ENCODE results near the gene MYO16. TPM values are rescaled to one million over a fixed set of nuclear protein-coding genes. Genes with fewer than 3 reads are reported as not detected.

MYO16 gene
- total and polyA plus RNA-seq, 4 donors, result 0.48 TPM; not detected in 3

DNA sequence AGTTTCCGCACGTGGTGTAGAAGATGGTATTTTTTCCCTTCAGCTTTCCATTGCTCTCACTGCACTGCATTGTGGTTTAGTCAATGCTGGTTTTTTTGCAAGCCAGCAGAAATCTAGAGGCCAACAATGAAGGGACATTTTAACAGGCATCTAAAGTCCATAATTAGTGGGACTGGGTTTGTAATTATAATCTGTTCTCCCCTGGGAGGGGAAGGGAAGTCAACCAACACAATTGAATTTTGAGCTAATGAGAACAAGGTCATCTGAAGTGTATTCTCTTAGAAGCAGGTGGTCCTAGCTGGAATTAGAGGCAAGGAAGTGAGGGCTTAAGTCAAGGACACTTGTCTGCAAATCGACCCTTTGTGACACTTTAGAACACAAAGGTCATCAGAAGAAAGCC is 156.4 kb downstream of the MYO16 start:
- H3K4me3 ChIP-seq (ENCODE audit: low read length in 2 of 2), result no peak overlapping the region
- ATAC-seq (ENCODE audit: low FRiP score) (no peak), DNase-seq (no peak)
- 81 to 82% methylated on average over 3 of the region's 3 CpGs for WGBS, 2 donors
- no peaks in the 10 kb centered on the region for H3K27me3 ChIP-seq (ENCODE audit: control insufficient read depth in 1 of 2, insufficient read depth in 2 of 2, low read length in 1 of 2)
- no peaks in the 10 kb centered on the region for H3K36me3 ChIP-seq (ENCODE audit: control insufficient read depth in 1 of 2, insufficient read depth in 2 of 2, low read length in 1 of 2)
- no peaks in the 10 kb centered on the region for H3K9me3 ChIP-seq (ENCODE audit: control insufficient read depth, low read length)
- intact Hi-C loops (cut with DNase I), result no loop called here
- no peaks in the 10 kb centered on the region for H3K4me1 ChIP-seq (ENCODE audit: control insufficient read depth in 1 of 2, insufficient read depth in 2 of 2, low read length in 2 of 2)
- no peak overlapping the region for H3K27ac ChIP-seq (ENCODE audit: low read depth in 1 of 2, low read length in 2 of 2)

- Histone ChIP-seq H3K36me3 (ENCODE audit: control insufficient read depth in 1 of 2, insufficient read depth in 2 of 2, low read length in 1 of 2) (no peaks in the 10 kb centered on the region), H3K4me1 (ENCODE audit: control insufficient read depth in 1 of 2, insufficient read depth in 2 of 2, low read length in 2 of 2) (no peaks in the 10 kb centered on the region), H3K9me3 (ENCODE audit: control insufficient read depth, low read length) (no peaks in the 10 kb centered on the region), H3K27me3 (ENCODE audit: control insufficient read depth in 1 of 2, insufficient read depth in 2 of 2, low read length in 1 of 2) (no peaks in the 10 kb centered on the region), H3K27ac (ENCODE audit: low read depth in 1 of 2, low read length in 2 of 2) (no peak overlapping the region), H3K4me3 (ENCODE audit: low read length in 2 of 2) (no peak overlapping the region)
- DNase-seq, result no peak
- intact Hi-C loops (cut with DNase I), result no loop called here
- no peak for ATAC-seq (ENCODE audit: low FRiP score)
- WGBS, 2 donors, result 52 to 57% methylated on average over 11 of the region's 11 CpGs
Measured at GRCh38 chr13:108786456-108787200, 157.2 kb downstream of the MYO16 start.

GRCh38 chr13:108787700-108788414 is 158.4 kb downstream of the MYO16 start:
- Histone ChIP-seq H3K9me3 (ENCODE audit: control insufficient read depth, low read length) (no peaks in the 10 kb centered on the region), H3K27me3 (ENCODE audit: control insufficient read depth in 1 of 2, insufficient read depth in 2 of 2, low read length in 1 of 2) (no peaks in the 10 kb centered on the region), H3K4me1 (ENCODE audit: control insufficient read depth in 1 of 2, insufficient read depth in 2 of 2, low read length in 2 of 2) (no peaks in the 10 kb centered on the region), H3K27ac (ENCODE audit: low read depth in 1 of 2, low read length in 2 of 2) (no peak overlapping the region), H3K36me3 (ENCODE audit: control insufficient read depth in 1 of 2, insufficient read depth in 2 of 2, low read length in 1 of 2) (no peaks in the 10 kb centered on the region), H3K4me3 (ENCODE audit: low read length in 2 of 2) (no peak overlapping the region)
- ATAC-seq (ENCODE audit: low FRiP score) (no peak), DNase-seq (no peak)
- WGBS, 2 donors, result 68 to 70% methylated on average over 14 of the region's 14 CpGs
- intact Hi-C loops (cut with DNase I), result no loop called here

GRCh38 chr13:108789476-108789875 is 160.1 kb downstream of the MYO16 start:
- DNase-seq (no peak), ATAC-seq (ENCODE audit: low FRiP score) (no peak)
- H3K27me3 ChIP-seq (ENCODE audit: control insufficient read depth in 1 of 2, insufficient read depth in 2 of 2, low read length in 1 of 2), result no peaks in the 10 kb centered on the region
- H3K27ac ChIP-seq (ENCODE audit: low read depth in 1 of 2, low read length in 2 of 2), result no peak overlapping the region
- H3K9me3 ChIP-seq (ENCODE audit: control insufficient read depth, low read length), result no peaks in the 10 kb centered on the region
- no peaks in the 10 kb centered on the region for H3K36me3 ChIP-seq (ENCODE audit: control insufficient read depth in 1 of 2, insufficient read depth in 2 of 2, low read length in 1 of 2)
- H3K4me1 ChIP-seq (ENCODE audit: control insufficient read depth in 1 of 2, insufficient read depth in 2 of 2, low read length in 2 of 2), result no peaks in the 10 kb centered on the region
- no peak overlapping the region for H3K4me3 ChIP-seq (ENCODE audit: low read length in 2 of 2)
- 86 to 87% methylated on average over 2 of the region's 2 CpGs for WGBS, 2 donors
- intact Hi-C loops (cut with DNase I), result no loop called here

GRCh38 chr13:108795841-108796240 is 166.4 kb downstream of the MYO16 start:
- Histone ChIP-seq H3K4me3 (ENCODE audit: low read length in 2 of 2) (no peak overlapping the region), H3K27ac (ENCODE audit: low read depth in 1 of 2, low read length in 2 of 2) (no peak overlapping the region), H3K27me3 (ENCODE audit: control insufficient read depth in 1 of 2, insufficient read depth in 2 of 2, low read length in 1 of 2) (no peaks in the 10 kb centered on the region), H3K4me1 (ENCODE audit: control insufficient read depth in 1 of 2, insufficient read depth in 2 of 2, low read length in 2 of 2) (no peaks in the 10 kb centered on the region), H3K9me3 (ENCODE audit: control insufficient read depth, low read length) (no peaks in the 10 kb centered on the region), H3K36me3 (ENCODE audit: control insufficient read depth in 1 of 2, insufficient read depth in 2 of 2, low read length in 1 of 2) (no peaks in the 10 kb centered on the region)
- 32 to 38% methylated on average over 4 of the region's 4 CpGs for WGBS, 2 donors
- DNase-seq (no peak), ATAC-seq (ENCODE audit: low FRiP score) (no peak)
- intact Hi-C loops (cut with DNase I), result no loop called here

DNA sequence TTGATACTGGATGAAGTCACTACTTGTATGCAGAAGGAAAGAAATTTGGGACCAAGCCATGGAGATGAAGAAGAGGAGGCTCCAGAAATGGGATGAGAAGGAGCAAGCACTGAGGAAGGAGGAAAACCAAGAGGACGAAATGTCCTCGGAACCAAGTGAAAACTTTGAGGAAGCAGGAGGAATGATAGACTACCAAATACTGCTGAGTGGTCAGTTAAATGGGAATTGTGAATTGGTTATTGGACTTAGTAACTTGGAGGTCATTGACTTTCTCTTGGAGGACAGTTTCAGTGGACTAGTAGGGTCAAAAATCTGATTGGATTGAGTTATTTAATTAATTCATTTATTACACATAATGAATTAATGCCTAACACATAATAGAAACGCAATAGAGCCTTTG is 167.9 kb downstream of the MYO16 start:
- Histone ChIP-seq H3K4me3 (ENCODE audit: low read length in 2 of 2) (no peak overlapping the region), H3K4me1 (ENCODE audit: control insufficient read depth in 1 of 2, insufficient read depth in 2 of 2, low read length in 2 of 2) (no peaks in the 10 kb centered on the region), H3K36me3 (ENCODE audit: control insufficient read depth in 1 of 2, insufficient read depth in 2 of 2, low read length in 1 of 2) (no peaks in the 10 kb centered on the region), H3K9me3 (ENCODE audit: control insufficient read depth, low read length) (no peaks in the 10 kb centered on the region), H3K27me3 (ENCODE audit: control insufficient read depth in 1 of 2, insufficient read depth in 2 of 2, low read length in 1 of 2) (no peaks in the 10 kb centered on the region), H3K27ac (ENCODE audit: low read depth in 1 of 2, low read length in 2 of 2) (no peak overlapping the region)
- whole genome bisulfite sequencing, 2 donors, result 83 to 93% methylated on average over 3 of the region's 3 CpGs
- intact Hi-C loops (cut with DNase I), result no loop called here
- DNase-seq (no peak), ATAC-seq (ENCODE audit: low FRiP score) (no peak)

DNA sequence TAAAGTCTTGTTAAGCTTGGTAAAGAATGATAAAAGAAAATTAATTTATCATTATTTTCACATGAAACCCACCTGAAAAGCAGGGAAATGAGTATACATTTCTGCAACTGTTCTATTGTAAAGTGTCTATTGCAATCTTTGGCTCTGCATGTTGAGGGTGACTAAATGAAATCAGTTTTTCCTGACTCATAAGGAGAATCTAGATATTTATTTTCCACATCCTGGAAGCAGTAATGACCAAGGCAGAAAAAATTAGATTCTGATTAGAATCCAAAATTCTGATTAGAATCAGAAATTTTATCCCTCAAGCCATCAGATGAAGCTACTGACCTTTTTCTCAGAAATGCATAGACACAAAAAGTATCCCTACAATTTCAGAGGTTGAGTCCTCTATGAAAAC is 178.4 kb downstream of the MYO16 start:
- Histone ChIP-seq H3K36me3 (ENCODE audit: control insufficient read depth in 1 of 2, insufficient read depth in 2 of 2, low read length in 1 of 2) (no peaks in the 10 kb centered on the region), H3K4me3 (ENCODE audit: low read length in 2 of 2) (no peak overlapping the region), H3K27ac (ENCODE audit: low read depth in 1 of 2, low read length in 2 of 2) (no peak overlapping the region), H3K4me1 (ENCODE audit: control insufficient read depth in 1 of 2, insufficient read depth in 2 of 2, low read length in 2 of 2) (no peaks in the 10 kb centered on the region), H3K27me3 (ENCODE audit: control insufficient read depth in 1 of 2, insufficient read depth in 2 of 2, low read length in 1 of 2) (no peaks in the 10 kb centered on the region), H3K9me3 (ENCODE audit: control insufficient read depth, low read length) (no peaks in the 10 kb centered on the region)
- no peak for ATAC-seq (ENCODE audit: low FRiP score)
- intact Hi-C loops (cut with DNase I), result no loop called here
- no peak for DNase-seq

DNA sequence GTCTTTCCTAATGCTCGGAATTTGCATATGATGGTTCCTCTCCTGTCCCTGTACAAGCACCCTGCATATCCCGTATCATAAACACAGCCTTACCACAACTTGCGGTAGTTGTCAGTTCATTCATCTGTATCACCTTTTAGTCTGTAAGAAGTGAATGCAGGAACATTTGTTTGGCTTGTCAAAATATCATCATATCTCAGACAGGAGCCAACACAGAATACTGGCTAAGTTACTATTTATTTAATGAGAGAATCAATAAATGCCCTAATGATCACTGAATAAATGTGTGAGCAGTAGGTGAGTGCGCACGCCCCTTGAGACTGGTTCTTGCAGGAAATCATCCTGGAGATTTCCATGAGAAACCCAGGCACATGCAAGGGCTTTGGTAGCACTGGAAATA is 182.8 kb downstream of the MYO16 start:
- Histone ChIP-seq H3K4me3 (ENCODE audit: low read length in 2 of 2) (no peak overlapping the region), H3K9me3 (ENCODE audit: control insufficient read depth, low read length) (no peaks in the 10 kb centered on the region), H3K36me3 (ENCODE audit: control insufficient read depth in 1 of 2, insufficient read depth in 2 of 2, low read length in 1 of 2) (no peaks in the 10 kb centered on the region), H3K27ac (ENCODE audit: low read depth in 1 of 2, low read length in 2 of 2) (no peak overlapping the region), H3K27me3 (ENCODE audit: control insufficient read depth in 1 of 2, insufficient read depth in 2 of 2, low read length in 1 of 2) (no peaks in the 10 kb centered on the region), H3K4me1 (ENCODE audit: control insufficient read depth in 1 of 2, insufficient read depth in 2 of 2, low read length in 2 of 2) (no peaks in the 10 kb centered on the region)
- 89 to 93% methylated on average over 5 of the region's 5 CpGs for WGBS, 2 donors
- intact Hi-C loops (cut with DNase I), result no loop called here
- DNase-seq (no peak), ATAC-seq (ENCODE audit: low FRiP score) (no peak)

GRCh38 chr13:108812661-108813060 is 183.2 kb downstream of the MYO16 start:
- Histone ChIP-seq H3K36me3 (ENCODE audit: control insufficient read depth in 1 of 2, insufficient read depth in 2 of 2, low read length in 1 of 2) (no peaks in the 10 kb centered on the region), H3K27ac (ENCODE audit: low read depth in 1 of 2, low read length in 2 of 2) (no peak overlapping the region), H3K4me1 (ENCODE audit: control insufficient read depth in 1 of 2, insufficient read depth in 2 of 2, low read length in 2 of 2) (no peaks in the 10 kb centered on the region), H3K27me3 (ENCODE audit: control insufficient read depth in 1 of 2, insufficient read depth in 2 of 2, low read length in 1 of 2) (no peaks in the 10 kb centered on the region), H3K4me3 (ENCODE audit: low read length in 2 of 2) (no peak overlapping the region), H3K9me3 (ENCODE audit: control insufficient read depth, low read length) (no peaks in the 10 kb centered on the region)
- intact Hi-C loops (cut with DNase I), result no loop called here
- no peak for DNase-seq
- ATAC-seq (ENCODE audit: low FRiP score), result no peak
- 71 to 83% methylated on average over 2 of the region's 2 CpGs for whole genome bisulfite sequencing, 2 donors

Measured in aorta (tissue), 5 donors.